Measurements from ENCODE around the gene DNAH6.

DNA sequence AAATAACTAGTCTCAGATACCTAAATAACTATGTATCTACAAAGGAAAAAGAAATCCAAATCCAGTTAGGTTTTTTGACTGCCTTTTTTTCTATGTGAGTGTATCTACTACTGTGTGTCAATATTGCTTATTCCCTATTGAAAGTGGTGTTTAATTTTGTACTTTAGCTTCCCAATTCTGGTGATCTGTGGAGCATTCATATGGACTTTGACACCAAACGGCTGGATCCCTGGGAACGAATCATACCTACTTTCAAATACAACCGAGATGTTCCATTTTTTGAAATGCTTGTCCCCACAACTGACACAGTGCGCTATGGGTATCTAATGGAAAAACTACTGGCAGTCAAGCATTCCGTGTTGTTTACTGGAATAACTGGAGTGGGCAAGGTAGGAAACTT is 152.8 kb downstream of the DNAH6 start:
- TF ChIP-seq EZH2 (IDR thresholded peaks at IDR 0.05; ENCODE audit: insufficient read depth, poor library complexity, severe bottlenecking) = no peak
- TF ChIP-seq EZH2phosphoT487 (IDR thresholded peaks at IDR 0.05; ENCODE audit: insufficient read depth, low read depth) = no peak

Measured in GM23248 (cell line).